GM19372 (cell line): ENCODE measurements around the gene STEEP1.

Source experiments
- ATAC-seq: cut with Tn5 transposase; IDR thresholded peaks from one replicate; pipeline ENCODE4 v1.9.1; 2021; ENCODE audit warnings: mild to moderate bottlenecking, low read depth, moderate library complexity; ENCODE audit not compliant: unreplicated experiment

Gene STEEP1

GRCh38 chrX:119565107-119565663 lies at the start of gene STEEP1:
TSS of gene STEEP1 (minus strand) at chrX:119565409. CDS start at chrX:119565355, 54 bp downstream.
- peak; percentile 91 for ATAC-seq

- ATAC-seq, result no peak
Measured at GRCh38 chrX:119614776-119615175, 49.6 kb upstream of the STEEP1 start.

- no peak for ATAC-seq
Measured at GRCh38 chrX:119607018-119607389, 41.8 kb upstream of the STEEP1 start.

- peak; percentile 84 for ATAC-seq
Measured at GRCh38 chrX:119606280-119607017, 41.2 kb upstream of the STEEP1 start, which contains the start of gene NKRF. TSS of gene NKRF (minus strand) at chrX:119606424.

- ATAC-seq, result peak; percentile 22
Measured at GRCh38 chrX:119605464-119606279, 40.5 kb upstream of the STEEP1 start.

- no peak for ATAC-seq
Measured at GRCh38 chrX:119604766-119605463, 39.7 kb upstream of the STEEP1 start.

- no peak for ATAC-seq
Measured at GRCh38 chrX:119602701-119603255, 37.6 kb upstream of the STEEP1 start.

GRCh38 chrX:119589810-119590209 lies 24.6 kb upstream of the STEEP1 start:
- no peak for ATAC-seq

- ATAC-seq, result no peak
Measured at GRCh38 chrX:119583431-119584059, 18.3 kb upstream of the STEEP1 start.

GRCh38 chrX:119579414-119579813 lies 14.2 kb upstream of the STEEP1 start:
- ATAC-seq, result no peak

GRCh38 chrX:119574394-119575266 lies 9.4 kb upstream of the STEEP1 start, which contains the start of gene UBE2A:
TSS of gene UBE2A (plus strand) at chrX:119574563. CDS start at chrX:119574712, 149 bp downstream.
- peak; percentile 65 for ATAC-seq

GRCh38 chrX:119573840-119574393 lies 8.7 kb upstream of the STEEP1 start:
- ATAC-seq, result peak; percentile 78

GRCh38 chrX:119573222-119573621 lies 8.0 kb upstream of the STEEP1 start:
- ATAC-seq, result no peak

GRCh38 chrX:119570351-119570835 lies 5.2 kb upstream of the STEEP1 start:
- ATAC-seq, result no peak

- ATAC-seq, result no peak
Measured at GRCh38 chrX:119552508-119552907, 12.7 kb downstream of the STEEP1 start.

GRCh38 chrX:119549327-119550016 lies 15.7 kb downstream of the STEEP1 start:
- no peak for ATAC-seq

- ATAC-seq, result no peak
Measured at GRCh38 chrX:119541188-119541587, 24.0 kb downstream of the STEEP1 start.

GRCh38 chrX:119539872-119540271 lies 25.3 kb downstream of the STEEP1 start:
- no peak for ATAC-seq
